Measurements from ENCODE around the gene KRT36. TPM values are rescaled to one million over a fixed set of nuclear protein-coding genes. Genes with fewer than 3 reads are reported as not detected.

KRT36 gene
- total RNA-seq, 1 donor from 2014 or later: not detected

GRCh38 chr17:41457676-41458075 lies 32.0 kb downstream of the KRT36 start:
- DNase-seq (ENCODE audit: low read depth, low spot score): no peak
- H3K27ac Mint-ChIP-seq (ENCODE audit: unreplicated experiment): no peak overlapping the region
- no peaks in the 10 kb centered on the region for H3K36me3 Mint-ChIP-seq (ENCODE audit: low read depth)
- no peaks in the 10 kb centered on the region for H3K9me3 Mint-ChIP-seq
- H3K4me3 Mint-ChIP-seq: no peak overlapping the region
- H3K4me1 Mint-ChIP-seq: no peaks in the 10 kb centered on the region
- TF ChIP-seq CTCF (conservative IDR thresholded peaks at IDR 0.05): no peak
- no peaks in the 10 kb centered on the region for H3K27me3 Mint-ChIP-seq (ENCODE audit: low read depth)

GRCh38 chr17:41456204-41456603 lies 33.5 kb downstream of the KRT36 start:
- peaks cover 2% of the 10 kb centered on the region for H3K36me3 Mint-ChIP-seq (ENCODE audit: low read depth)
- H3K4me1 Mint-ChIP-seq: no peaks in the 10 kb centered on the region
- peaks cover 3% of the 10 kb centered on the region for H3K9me3 Mint-ChIP-seq
- H3K27ac Mint-ChIP-seq (ENCODE audit: unreplicated experiment): no peak overlapping the region
- no peak for TF ChIP-seq CTCF (conservative IDR thresholded peaks at IDR 0.05)
- DNase-seq (ENCODE audit: low read depth, low spot score): no peak
- peaks cover 3% of the 10 kb centered on the region for H3K27me3 Mint-ChIP-seq (ENCODE audit: low read depth)
- H3K4me3 Mint-ChIP-seq: no peak overlapping the region

GRCh38 chr17:41455236-41455635 lies 34.5 kb downstream of the KRT36 start:
- Mint-ChIP-seq H3K27me3 (ENCODE audit: low read depth) (peaks cover 6% of the 10 kb centered on the region), H3K4me1 (no peaks in the 10 kb centered on the region), H3K27ac (ENCODE audit: unreplicated experiment) (no peak overlapping the region), H3K9me3 (peaks cover 6% of the 10 kb centered on the region), H3K4me3 (no peak overlapping the region), H3K36me3 (ENCODE audit: low read depth) (peaks cover 4% of the 10 kb centered on the region)
- TF ChIP-seq CTCF (conservative IDR thresholded peaks at IDR 0.05): no peak
- no peak for DNase-seq (ENCODE audit: low read depth, low spot score)

GRCh38 chr17:41453066-41453465 lies 36.6 kb downstream of the KRT36 start:
- no peak for DNase-seq (ENCODE audit: low read depth, low spot score)
- no peak overlapping the region for H3K27ac Mint-ChIP-seq (ENCODE audit: unreplicated experiment)
- TF ChIP-seq CTCF (conservative IDR thresholded peaks at IDR 0.05): no peak
- H3K4me3 Mint-ChIP-seq: no peak overlapping the region
- H3K36me3 Mint-ChIP-seq (ENCODE audit: low read depth): peaks cover 4% of the 10 kb centered on the region
- peaks cover 6% of the 10 kb centered on the region for H3K9me3 Mint-ChIP-seq
- H3K4me1 Mint-ChIP-seq: no peaks in the 10 kb centered on the region
- H3K27me3 Mint-ChIP-seq (ENCODE audit: low read depth): peaks cover 6% of the 10 kb centered on the region

GRCh38 chr17:41452281-41452680 lies 37.4 kb downstream of the KRT36 start:
- TF ChIP-seq CTCF (conservative IDR thresholded peaks at IDR 0.05): no peak
- no peak for DNase-seq (ENCODE audit: low read depth, low spot score)
- peaks cover 6% of the 10 kb centered on the region for H3K27me3 Mint-ChIP-seq (ENCODE audit: low read depth)
- no peak overlapping the region for H3K4me3 Mint-ChIP-seq
- H3K27ac Mint-ChIP-seq (ENCODE audit: unreplicated experiment): no peak overlapping the region
- H3K36me3 Mint-ChIP-seq (ENCODE audit: low read depth): peaks cover 4% of the 10 kb centered on the region
- H3K9me3 Mint-ChIP-seq: peaks cover 6% of the 10 kb centered on the region
- H3K4me1 Mint-ChIP-seq: no peaks in the 10 kb centered on the region

All from neural crest cell (in vitro differentiated cells).